NCI-H774 (cell line): ENCODE results near the gene LRRC49.

Experiments
- DNase-seq: peaks from one replicate; lab custom pipeline; 2025; lab: John Stamatoyannopoulos, UW

LRRC49 gene

DNA sequence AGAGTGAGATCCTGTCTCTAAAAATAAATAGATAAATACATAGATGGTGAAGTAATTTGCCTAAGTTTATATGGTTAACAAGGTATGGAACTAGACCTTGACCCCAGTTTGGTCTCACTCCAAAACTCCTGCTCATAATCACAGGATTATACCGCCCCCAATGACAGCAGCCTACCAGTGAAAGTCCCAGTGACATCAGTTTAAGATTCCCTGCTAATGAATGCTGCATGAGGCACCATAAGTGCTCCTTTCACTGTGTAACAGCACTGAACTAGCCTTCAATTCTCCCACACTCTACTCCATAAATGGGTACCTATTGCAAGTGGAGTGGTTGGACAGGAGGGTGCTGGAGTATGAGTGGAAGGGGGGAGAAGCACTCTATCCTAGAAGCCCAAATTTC, 199.0 kb downstream of the LRRC49 start:
- DNase-seq: no peak

DNA sequence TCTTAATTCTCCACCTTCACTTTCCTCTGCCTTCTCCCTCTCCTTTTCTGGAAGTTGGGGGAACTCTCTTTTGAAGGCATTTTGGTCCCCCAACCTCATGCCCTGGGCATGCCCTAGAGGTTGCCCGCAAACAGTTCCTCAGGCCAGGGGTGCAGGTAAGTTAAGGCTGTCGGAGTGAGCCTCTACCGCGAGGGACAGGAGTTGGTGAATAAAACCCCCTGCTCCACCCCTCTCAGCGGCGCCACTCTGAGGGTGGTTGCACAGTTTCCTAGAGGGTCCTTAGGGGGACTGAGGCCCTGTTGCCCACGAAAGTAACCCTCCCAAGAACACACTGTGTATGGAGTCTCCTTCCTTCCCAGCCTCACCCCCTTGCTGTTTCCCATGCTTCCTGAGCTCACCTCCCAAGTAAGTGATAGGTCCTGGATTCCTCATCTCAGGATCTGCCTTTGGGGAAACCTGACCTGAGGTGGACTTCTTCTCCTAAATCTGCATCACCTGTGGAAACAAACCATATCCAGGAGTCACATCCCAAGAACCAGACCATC, 199.5 kb downstream of the LRRC49 start:
- DNase-seq: no peak

DNA sequence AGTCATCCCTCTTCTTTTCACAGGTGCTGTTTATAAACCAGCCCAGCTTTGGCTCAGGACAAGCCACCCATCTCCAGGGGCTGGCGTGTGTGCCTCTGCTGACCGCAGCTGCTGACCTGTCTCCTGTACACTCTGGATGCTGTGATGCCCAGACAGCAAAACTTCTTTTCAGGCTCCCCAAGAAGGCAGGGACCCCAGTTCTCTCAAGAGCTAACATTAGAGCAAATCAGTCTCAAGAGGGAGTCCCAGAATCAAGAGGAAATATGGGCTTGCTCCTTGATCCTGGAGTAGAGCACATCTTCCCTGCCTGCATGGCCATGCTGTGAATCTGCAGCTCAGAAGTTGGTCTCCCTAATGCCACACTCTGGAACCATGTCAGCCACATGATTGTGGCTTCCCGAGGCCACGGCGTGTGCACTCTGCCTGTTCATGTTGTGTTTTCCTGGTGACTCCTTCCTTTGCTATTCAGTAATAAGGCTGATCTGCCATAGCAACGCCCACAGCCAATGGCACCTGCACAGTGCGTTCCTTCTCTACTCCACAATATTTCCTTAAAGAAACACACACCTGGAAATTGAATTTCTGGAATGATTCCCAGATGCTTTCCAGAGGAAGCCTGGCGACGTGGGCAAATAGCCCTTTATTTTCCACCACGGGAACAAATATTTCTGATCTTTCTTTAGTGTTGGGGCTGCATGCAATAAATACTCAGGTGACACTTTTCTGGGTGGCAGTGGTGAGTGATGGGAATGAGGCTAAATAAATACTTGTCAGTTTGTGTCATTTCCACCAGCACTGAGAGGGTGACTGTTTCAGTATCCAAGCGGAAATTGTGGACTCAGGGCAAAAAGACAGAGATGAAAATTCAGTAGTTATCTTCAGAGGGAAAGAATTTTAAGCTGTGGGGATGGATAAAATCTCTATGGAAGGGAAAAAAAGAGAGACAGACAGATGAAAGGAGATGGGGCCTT, 200.7 kb downstream of the LRRC49 start:
- DNase-seq: peak; percentile 22

DNA sequence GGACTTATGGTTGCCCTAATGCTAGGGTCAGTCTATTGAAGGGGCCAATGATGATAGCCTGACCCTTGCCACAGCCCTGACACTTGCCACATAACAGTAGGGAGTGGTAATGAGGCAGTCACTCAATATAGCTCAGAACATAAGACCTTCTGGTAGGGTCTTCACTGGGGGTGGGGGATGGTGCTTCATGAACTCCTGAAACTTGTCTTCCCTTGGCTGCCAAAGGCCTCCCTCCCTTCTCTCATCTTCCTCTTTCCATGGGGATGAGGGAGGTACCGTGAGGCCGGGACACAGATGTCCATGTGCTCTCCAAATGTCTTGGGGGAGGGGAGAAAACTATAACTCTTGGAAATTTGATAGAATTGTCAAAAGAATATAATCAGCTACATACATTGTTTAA, 201.5 kb downstream of the LRRC49 start:
- no peak for DNase-seq

DNA sequence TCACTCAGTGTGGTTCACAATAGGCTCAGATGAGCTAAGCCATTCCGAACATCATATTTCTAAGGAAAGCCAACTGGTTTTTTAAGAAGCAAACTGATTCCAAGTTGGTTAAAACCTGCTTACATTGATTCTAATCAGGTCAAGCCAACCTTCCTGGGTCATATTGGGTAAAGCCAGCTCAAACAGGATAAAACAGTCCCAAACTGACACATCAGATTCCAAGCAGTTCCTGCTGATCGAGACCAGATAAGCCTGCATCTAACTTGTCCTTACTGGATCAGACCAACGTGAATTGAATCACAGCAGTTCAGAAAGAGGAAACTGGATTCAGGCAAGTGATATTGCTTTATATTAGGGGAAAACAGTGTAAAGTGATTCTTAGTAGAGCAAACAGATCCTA, 204.1 kb downstream of the LRRC49 start:
- no peak for DNase-seq

DNA sequence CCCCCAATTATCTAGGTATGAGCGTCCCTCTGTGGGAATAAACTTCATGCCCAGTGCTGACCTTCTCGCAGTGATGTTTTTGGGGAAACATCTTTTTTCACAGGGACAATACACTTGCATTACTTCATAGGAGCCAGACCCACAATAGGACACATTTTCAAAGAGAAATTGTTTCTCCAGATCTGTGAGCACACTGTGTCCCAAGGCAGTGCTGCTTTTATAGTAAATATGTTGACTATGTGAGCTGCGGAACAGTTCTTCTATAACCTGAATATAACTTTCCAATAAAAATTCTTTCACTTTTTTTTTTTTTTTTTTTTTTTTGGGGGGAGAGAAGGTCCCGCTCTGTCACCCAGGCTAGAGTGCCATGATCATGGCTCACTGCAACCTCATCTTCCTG, 205.3 kb downstream of the LRRC49 start:
- DNase-seq: no peak

DNA sequence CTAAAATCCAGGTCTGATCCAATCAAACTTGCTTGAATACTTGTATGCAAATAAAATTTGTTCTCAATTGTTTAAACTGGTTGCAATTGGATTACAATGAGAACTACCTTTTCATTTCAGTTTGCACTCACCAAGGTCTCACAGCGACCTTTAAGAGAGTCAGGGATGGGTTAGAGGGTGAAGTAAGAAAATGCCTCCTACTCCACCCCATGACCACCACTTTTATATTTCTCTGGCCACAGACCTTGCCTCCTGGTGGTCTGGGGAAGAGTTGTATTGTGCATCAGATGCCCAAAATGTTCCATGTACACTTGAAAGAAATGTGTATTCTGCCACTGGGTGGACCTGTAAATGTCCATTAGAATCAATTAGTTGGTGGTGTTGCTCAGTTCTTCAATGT, 206.3 kb downstream of the LRRC49 start:
- no peak for DNase-seq
